Left lung (tissue), 10 donors: ENCODE data around the gene SPTBN1. TPM values are rescaled to one million over a fixed set of nuclear protein-coding genes. Genes with fewer than 3 reads are reported as not detected.
A peak's percentile ranks its signal among the peaks of the same experiment; 100 is the strongest.

ENCODE experiments used
- ATAC-seq: fragments of 200-7000 bp; cut with Tn5 transposase; one replicate; pipeline ENCODE4 v1.9.1; 2020; ENCODE audit warnings: moderate library complexity
- DNase-seq, 4 donors: peaks; one replicate each; pipeline ENCODE4 v3.0.0-alpha.2; 2013 to 2020
- H3K27ac ChIP-seq, 2 donors: fragments of 200-600 bp; sonication (generic) in 1 of 2; one replicate each; pipeline versions ENCODE4 v1.5.0 to v1.8.0; 2020 to 2021
- H3K27me3 ChIP-seq, 2 donors: fragments of 200-600 bp; sonication (generic) in 1 of 2; one replicate each; pipeline versions ENCODE4 v1.5.0 to v1.8.0; 2020 to 2021
- H3K36me3 ChIP-seq, 2 donors: fragments of 200-600 bp; sonication (generic) in 1 of 2; one replicate each; pipeline versions ENCODE4 v1.5.0 to v1.8.0; 2020 to 2021
- H3K4me1 ChIP-seq, 2 donors: fragments of 200-600 bp; one replicate each; pipeline ENCODE4 v1.8.0; 2021
- H3K4me3 ChIP-seq, 2 donors: fragments of 200-600 bp; sonication (generic) in 1 of 2; one replicate each; pipeline versions ENCODE4 v1.5.0 to v1.8.0; 2020 to 2021; ENCODE audit warnings: mild to moderate bottlenecking in 1 of 2
- H3K9me3 ChIP-seq, 2 donors: fragments of 200-600 bp; sonication (generic) in 1 of 2; one replicate each; pipeline versions ENCODE4 v1.5.0 to v1.8.0; 2020 to 2021
- CTCF ChIP-seq, 2 donors: fragments of 200-600 bp; sonication (generic) in 1 of 2; IDR thresholded peaks; one replicate each; pipeline versions ENCODE4 v1.5.0 to v1.8.0; 2021; ENCODE audit warnings: antibody characterized with exemption in 2 of 2
- intact Hi-C, 2 donors: fragments of 100-400 bp; cut with DNase I; formaldehyde crosslinking; loops; one replicate each; pipeline versions ENCODE4 v1.11.2 to v1.14.2; 2022
- polyA plus RNA-seq, 6 donors: library from polyadenylated mRNA; unstranded; fragments of 120-200 nt; gene quantifications; one replicate each; pipeline ENCODE4 v1.2.1, GENCODE V29; 2013; ENCODE audit not compliant: insufficient read length in 6 of 6
- total RNA-seq, 2 donors: library from RNA; stranded (reverse); fragmentation: NEBNext Ultra II Directional; extraction: Animal tissue kit (Norgen Biotek cat#: 25700); gene quantifications; one replicate each; pipeline ENCODE4 v1.2.1, GENCODE V29; 2021
- donor health status: DM: no; HTN: yes; CAD: no.
- donor health status: DM: no; HTN: no; CAD: no.

The SPTBN1 gene
- total and polyA plus RNA-seq, 8 donors = 441 to 578 (median 543) TPM

GRCh38 chr2:54587171-54588016, 131.3 kb downstream of the SPTBN1 start:
- H3K4me3 ChIP-seq = no peak overlapping the region
- H3K4me1 ChIP-seq = peaks cover 40 to 83% of the 10 kb centered on the region in 2 donors
- no peaks in the 10 kb centered on the region for H3K27me3 ChIP-seq
- H3K27ac ChIP-seq = peak overlapping the region in 1 of 2 donors; percentile 24
- DNase-seq = no peak
- ATAC-seq = no peak
- H3K9me3 ChIP-seq = no peaks in the 10 kb centered on the region
- TF ChIP-seq CTCF (IDR thresholded peaks at IDR 0.05) = no peak
- H3K36me3 ChIP-seq = no peaks in the 10 kb centered on the region
- intact Hi-C loops = no loop called here

- DNase-seq = no peak
- H3K27ac ChIP-seq = peak overlapping the region in 1 of 2 donors; percentile 78
- H3K4me1 ChIP-seq = peaks cover 40 to 84% of the 10 kb centered on the region in 2 donors
- intact Hi-C loops = no loop called here
- no peaks in the 10 kb centered on the region for H3K27me3 ChIP-seq
- ATAC-seq = no peak
- peaks cover 0 to 9% of the 10 kb centered on the region in 2 donors for H3K36me3 ChIP-seq
- H3K4me3 ChIP-seq = no peak overlapping the region
- TF ChIP-seq CTCF (IDR thresholded peaks at IDR 0.05) = no peak
- H3K9me3 ChIP-seq = no peaks in the 10 kb centered on the region
Measured at GRCh38 chr2:54588244-54588899, 132.2 kb downstream of the SPTBN1 start.

DNA sequence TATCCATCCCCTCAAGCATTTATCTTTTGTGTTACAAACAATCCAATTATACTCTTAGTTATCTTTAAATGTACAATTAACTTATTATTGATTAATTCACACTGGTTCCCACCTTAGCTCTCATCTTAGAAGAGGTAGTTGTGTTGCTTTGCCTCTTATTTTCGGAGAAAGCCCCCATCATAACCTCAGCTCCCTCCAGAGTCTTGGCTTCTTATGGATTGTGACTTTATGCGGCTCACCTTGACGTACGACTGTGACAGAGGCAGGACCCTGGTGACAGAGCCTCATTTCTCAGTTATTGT, 132.9 kb downstream of the SPTBN1 start:
- H3K27me3 ChIP-seq = no peaks in the 10 kb centered on the region
- intact Hi-C loops = no loop called here
- H3K27ac ChIP-seq = peak overlapping the region in 1 of 2 donors; percentile 78
- no peak overlapping the region for H3K4me3 ChIP-seq
- no peak for ATAC-seq
- H3K4me1 ChIP-seq = peaks cover 40 to 89% of the 10 kb centered on the region in 2 donors
- no peak for TF ChIP-seq CTCF (IDR thresholded peaks at IDR 0.05)
- no peak for DNase-seq
- no peaks in the 10 kb centered on the region for H3K9me3 ChIP-seq
- peaks cover 0 to 11% of the 10 kb centered on the region in 2 donors for H3K36me3 ChIP-seq

DNA sequence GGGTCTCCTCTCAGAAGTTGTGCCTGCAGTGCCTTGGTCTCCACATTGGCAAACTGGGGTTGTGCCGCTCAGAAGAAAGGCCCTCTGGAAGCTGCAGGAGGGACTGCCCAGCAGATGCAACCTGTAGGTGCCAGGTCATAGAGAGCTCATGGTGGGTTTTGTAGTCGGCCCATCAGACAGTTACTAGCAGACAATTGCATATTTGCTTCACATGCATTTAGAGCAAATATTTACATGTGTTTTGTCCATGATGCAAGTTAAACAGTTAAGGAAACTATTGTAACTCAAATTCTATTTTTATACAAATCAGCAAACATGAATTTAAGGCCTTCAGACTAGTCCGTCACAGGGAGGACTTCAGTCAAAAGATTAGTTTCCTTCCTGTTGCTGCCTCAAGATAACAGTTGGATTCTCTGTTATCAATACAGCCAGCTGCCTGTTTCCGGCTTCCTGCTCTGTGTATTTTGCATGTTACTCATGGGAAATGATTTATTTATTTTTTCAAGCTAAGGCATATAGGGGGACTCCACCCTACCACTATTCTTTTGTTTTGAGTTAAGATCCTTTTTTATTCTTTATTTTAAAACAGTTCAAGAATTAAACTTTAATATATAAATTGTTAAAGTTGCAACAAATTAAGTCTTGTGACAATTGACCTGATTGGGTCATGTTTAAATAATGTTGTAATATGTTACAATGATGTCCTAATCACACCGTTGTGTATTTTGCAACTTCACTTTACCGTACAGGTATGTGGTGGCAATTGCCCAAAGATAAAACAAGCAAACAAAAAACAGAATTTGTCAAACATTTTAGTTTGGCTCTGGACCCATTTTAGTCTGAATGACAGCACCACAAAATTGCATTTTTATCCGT, 133.5 kb downstream of the SPTBN1 start:
- intact Hi-C loops = no loop called here
- TF ChIP-seq CTCF (IDR thresholded peaks at IDR 0.05) = no peak
- H3K9me3 ChIP-seq = no peaks in the 10 kb centered on the region
- peak; percentile 38 for ATAC-seq
- H3K27me3 ChIP-seq = no peaks in the 10 kb centered on the region
- H3K27ac ChIP-seq = peak overlapping the region in 1 of 2 donors; percentile 78
- peaks cover 40 to 88% of the 10 kb centered on the region in 2 donors for H3K4me1 ChIP-seq
- no peak overlapping the region for H3K4me3 ChIP-seq
- DNase-seq = no peak
- peaks cover 0 to 11% of the 10 kb centered on the region in 2 donors for H3K36me3 ChIP-seq
